H9 (cell line): ENCODE data around the gene CD300A. TPM values are rescaled to one million over a fixed set of nuclear protein-coding genes. Genes with fewer than 3 reads are reported as not detected.

Source experiments
- DNase-seq: peaks from one replicate; pipeline ENCODE4 v3.0.0-alpha.2; 2017
- H2AFZ ChIP-seq: one replicate; pipeline ENCODE4 v1.6.1; 2013; ENCODE audit warnings: mild to moderate bottlenecking, low read length, control low read depth, moderate library complexity
- H2AK5ac ChIP-seq: 2 replicates; pipeline ENCODE4 v1.6.1; 2013; ENCODE audit warnings: low read length, control low read depth, mixed read lengths; ENCODE audit not compliant: insufficient read length
- H2BK120ac ChIP-seq: one replicate; pipeline ENCODE4 v1.6.1; 2013; ENCODE audit warnings: low read depth, mild to moderate bottlenecking, low read length, control low read depth, inconsistent platforms; ENCODE audit not compliant: poor library complexity, severe bottlenecking
- H2BK12ac ChIP-seq: 2 replicates; pipeline ENCODE4 v1.6.1; 2013; ENCODE audit warnings: low read length, control low read depth, mixed read lengths, low read depth; ENCODE audit not compliant: insufficient read length
- H2BK15ac ChIP-seq: 2 replicates; pipeline ENCODE4 v1.6.1; 2013; ENCODE audit warnings: low read depth, low read length, control low read depth
- H2BK20ac ChIP-seq: one replicate; pipeline ENCODE4 v1.6.1; 2013; ENCODE audit warnings: low read depth, mild to moderate bottlenecking, low read length, control low read depth, inconsistent platforms; ENCODE audit not compliant: poor library complexity, severe bottlenecking
- H2BK5ac ChIP-seq: 2 replicates; pipeline ENCODE4 v1.6.1; 2013; ENCODE audit warnings: low read length, control low read depth, mixed read lengths; ENCODE audit not compliant: insufficient read length
- H3K14ac ChIP-seq: 2 replicates; pipeline ENCODE4 v1.6.1; 2013; ENCODE audit warnings: low read length, control low read depth; ENCODE audit not compliant: insufficient read depth
- H3K18ac ChIP-seq: 2 replicates; pipeline ENCODE4 v1.6.1; 2013; ENCODE audit warnings: low read depth, mild to moderate bottlenecking, mixed read lengths, low read length, control low read depth; ENCODE audit not compliant: insufficient read length
- H3K23ac ChIP-seq: 2 replicates; pipeline ENCODE4 v1.6.1; 2013; ENCODE audit warnings: low read length, control low read depth, mixed read lengths, low read depth; ENCODE audit not compliant: insufficient read length
- H3K23me2 ChIP-seq: 2 replicates; pipeline ENCODE4 v1.6.1; 2013; ENCODE audit warnings: low read depth, mild to moderate bottlenecking, mixed read lengths, low read length, control low read depth; ENCODE audit not compliant: insufficient read length, poor library complexity, severe bottlenecking
- H3K27ac ChIP-seq: 2 replicates; pipeline ENCODE4 v1.5.1; 2013; ENCODE audit warnings: low read length, control low read depth, mixed read lengths, low read depth; ENCODE audit not compliant: insufficient read length
- H3K27me3 ChIP-seq: 2 replicates; pipeline ENCODE4 v1.6.1; 2013; ENCODE audit warnings: low read length, control low read depth, inconsistent platforms; ENCODE audit not compliant: insufficient read depth
- H3K4ac ChIP-seq: 2 replicates; pipeline ENCODE4 v1.6.1; 2013; ENCODE audit warnings: low read depth, mild to moderate bottlenecking, control low read depth, inconsistent platforms, low read length, moderate library complexity
- H3K4me1 ChIP-seq: 2 replicates; pipeline ENCODE4 v1.6.1; 2013; ENCODE audit warnings: low read length, control low read depth, inconsistent platforms; ENCODE audit not compliant: insufficient read depth
- H3K4me2 ChIP-seq: 2 replicates; pipeline ENCODE4 v1.6.1; 2013; ENCODE audit warnings: low read length, control low read depth, mixed read lengths; ENCODE audit not compliant: insufficient read length, insufficient read depth
- H3K56ac ChIP-seq: 2 replicates; pipeline ENCODE4 v1.6.1; 2013; ENCODE audit warnings: low read depth, mild to moderate bottlenecking, mixed read lengths, low read length, control low read depth; ENCODE audit not compliant: insufficient read length
- H3K79me1 ChIP-seq: 2 replicates; pipeline ENCODE4 v1.6.1; 2013; ENCODE audit warnings: low read depth, mild to moderate bottlenecking, moderate library complexity, low read length, control low read depth, inconsistent platforms; ENCODE audit not compliant: insufficient read depth, poor library complexity, severe bottlenecking
- H3K79me2 ChIP-seq: 2 replicates; pipeline ENCODE4 v1.6.1; 2013; ENCODE audit warnings: low read length, control low read depth, inconsistent platforms; ENCODE audit not compliant: insufficient read depth
- H3K9ac ChIP-seq: 2 replicates; pipeline ENCODE4 v1.6.1; 2013; ENCODE audit warnings: low read length, control low read depth, mixed read lengths; ENCODE audit not compliant: insufficient read length; ENCODE audit errors: extremely low read depth
- H3K9me3 ChIP-seq: one replicate; pipeline ENCODE4 v1.6.1; 2013; ENCODE audit warnings: low read depth, low read length, inconsistent platforms; ENCODE audit not compliant: control insufficient read depth
- H3T11ph ChIP-seq: one replicate; pipeline ENCODE4 v1.6.1; 2013; ENCODE audit warnings: mild to moderate bottlenecking, low read length, control low read depth, inconsistent platforms
- H4K20me1 ChIP-seq: one replicate; pipeline ENCODE4 v1.6.1; 2013; ENCODE audit not compliant: control insufficient read depth, insufficient read length, insufficient read depth
- H4K5ac ChIP-seq: 2 replicates; pipeline ENCODE4 v1.6.1; 2013; ENCODE audit warnings: low read depth, mild to moderate bottlenecking, mixed read lengths, low read length, control low read depth; ENCODE audit not compliant: insufficient read length
- H4K8ac ChIP-seq: replicated peaks from 2 replicates; pipeline ENCODE4 v1.6.1; 2013; ENCODE audit warnings: low read length, control low read depth, mixed read lengths, low read depth; ENCODE audit not compliant: insufficient read length
- H4K91ac ChIP-seq: 2 replicates; pipeline ENCODE4 v1.6.1; 2013; ENCODE audit warnings: low read depth, mild to moderate bottlenecking, moderate library complexity, mixed read lengths, low read length, control low read depth; ENCODE audit not compliant: insufficient read length
- H3K27ac Mint-ChIP-seq, 3 experiments: 2 replicates in 2 of 3; 3 replicates in 1 of 3; pipeline ENCODE4 v1.8.0; 2020 to 2021; ENCODE audit warnings: mixed read lengths in 3 of 3, mild to moderate bottlenecking in 1 of 3, moderate library complexity in 1 of 3
- H3K27me3 Mint-ChIP-seq: 2 replicates; pipeline ENCODE4 v1.8.0; 2021; ENCODE audit warnings: low read depth, mild to moderate bottlenecking, moderate library complexity, mixed read lengths
- H3K36me3 Mint-ChIP-seq, 3 experiments: 2 replicates in 2 of 3; 3 replicates in 1 of 3; pipeline ENCODE4 v1.8.0; 2020 to 2021; ENCODE audit warnings: low read depth in 3 of 3, mixed read lengths in 3 of 3; ENCODE audit not compliant: insufficient read depth in 1 of 3
- H3K4me1 Mint-ChIP-seq, 2 experiments: 2 replicates each; pipeline ENCODE4 v1.8.0; 2020; ENCODE audit warnings: mixed read lengths in 2 of 2
- H3K4me3 Mint-ChIP-seq, 2 experiments: 2 replicates in 1 of 2; 3 replicates in 1 of 2; pipeline ENCODE4 v1.8.0; 2020 to 2021; ENCODE audit warnings: mild to moderate bottlenecking in 2 of 2, mixed read lengths in 2 of 2, moderate library complexity in 1 of 2
- H3K9me3 Mint-ChIP-seq, 2 experiments: 2 replicates in 1 of 2; 3 replicates in 1 of 2; pipeline ENCODE4 v1.8.0; 2020; ENCODE audit warnings: mild to moderate bottlenecking in 2 of 2, mixed read lengths in 2 of 2, moderate library complexity in 1 of 2
- WGBS: extraction: QIAGEN DNeasy Blood & Tissue Kit; methylation state at CpG from one replicate; pipeline ENCODE4 v1.1.7; 2013; ENCODE audit warnings: missing lambda C conversion rate, low lambda C conversion rate, mixed read lengths; ENCODE audit not compliant: insufficient read length; ENCODE audit errors: extremely low coverage; 5-methylcytosine and 5-hydroxymethylcytosine counted together
- total RNA-seq: library from RNA; stranded (reverse); gene quantifications from 2 replicates; pipeline ENCODE4 v1.2.1, GENCODE V29; 2021
- TF ChIP-seq, protein P1 (sequence below): fragments of 200-600 bp; sonication (generic); conservative IDR thresholded peaks from 3 replicates; pipeline ENCODE4 v1.8.0; 2021; ENCODE audit warnings: antibody characterized with exemption, mild to moderate bottlenecking

Gene CD300A
- total RNA-seq, 1 experiment from 2014 or later: not detected

DNA sequence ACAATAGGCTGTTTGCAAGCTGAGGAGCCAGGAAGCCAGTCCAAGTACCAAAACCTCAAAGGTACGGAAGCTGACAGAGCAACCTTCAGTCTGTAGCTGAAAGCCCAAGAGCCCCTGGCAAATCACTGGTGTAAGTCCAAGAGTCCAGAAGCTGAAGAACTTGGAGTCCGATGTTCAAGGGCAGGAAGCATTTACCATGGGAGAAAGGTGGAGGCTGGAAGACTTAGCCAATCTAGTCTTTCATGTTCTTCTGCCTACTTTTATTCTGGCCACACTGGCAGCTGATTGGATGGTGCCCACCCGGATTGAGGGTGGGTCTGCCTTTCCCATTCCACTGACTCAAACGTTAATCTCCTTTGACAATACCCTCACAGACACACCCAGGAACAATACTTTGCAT is 49.5 kb downstream of the CD300A start:
- peaks cover 65% of the 10 kb centered on the region for H3K27me3 Mint-ChIP-seq
- H3K9ac ChIP-seq: no peak overlapping the region
- no peak for DNase-seq
- no peak overlapping the region for H3K4me2 ChIP-seq
- no peak overlapping the region for H3K14ac ChIP-seq
- no peak overlapping the region for H2AK5ac ChIP-seq
- H3K27ac ChIP-seq: no peak overlapping the region
- H4K5ac ChIP-seq: no peak overlapping the region
- H4K91ac ChIP-seq: no peak overlapping the region
- H3K23me2 ChIP-seq: no peaks in the 10 kb centered on the region
- no peak overlapping the region for H3K4ac ChIP-seq
- no peaks in the 10 kb centered on the region for H3K4me1 Mint-ChIP-seq
- 0 out of 2 replicates have a peak, but pooled peaks cover 1% of the 10 kb centered on the region for H3K27me3 ChIP-seq
- no CpG with 5 or more reads among the region's 4 CpGs for WGBS
- no peak overlapping the region for H2BK20ac ChIP-seq
- TF ChIP-seq, protein P1, sequence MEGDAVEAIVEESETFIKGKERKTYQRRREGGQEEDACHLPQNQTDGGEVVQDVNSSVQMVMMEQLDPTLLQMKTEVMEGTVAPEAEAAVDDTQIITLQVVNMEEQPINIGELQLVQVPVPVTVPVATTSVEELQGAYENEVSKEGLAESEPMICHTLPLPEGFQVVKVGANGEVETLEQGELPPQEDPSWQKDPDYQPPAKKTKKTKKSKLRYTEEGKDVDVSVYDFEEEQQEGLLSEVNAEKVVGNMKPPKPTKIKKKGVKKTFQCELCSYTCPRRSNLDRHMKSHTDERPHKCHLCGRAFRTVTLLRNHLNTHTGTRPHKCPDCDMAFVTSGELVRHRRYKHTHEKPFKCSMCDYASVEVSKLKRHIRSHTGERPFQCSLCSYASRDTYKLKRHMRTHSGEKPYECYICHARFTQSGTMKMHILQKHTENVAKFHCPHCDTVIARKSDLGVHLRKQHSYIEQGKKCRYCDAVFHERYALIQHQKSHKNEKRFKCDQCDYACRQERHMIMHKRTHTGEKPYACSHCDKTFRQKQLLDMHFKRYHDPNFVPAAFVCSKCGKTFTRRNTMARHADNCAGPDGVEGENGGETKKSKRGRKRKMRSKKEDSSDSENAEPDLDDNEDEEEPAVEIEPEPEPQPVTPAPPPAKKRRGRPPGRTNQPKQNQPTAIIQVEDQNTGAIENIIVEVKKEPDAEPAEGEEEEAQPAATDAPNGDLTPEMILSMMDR: no peak
- H3K36me3 Mint-ChIP-seq: peaks cover 11 to 12% (median 12%) of the 10 kb centered on the region in 3 experiments
- H3K56ac ChIP-seq: no peak overlapping the region
- no peak overlapping the region for H2BK5ac ChIP-seq
- H2BK12ac ChIP-seq: no peak overlapping the region
- no peak overlapping the region for H4K8ac ChIP-seq
- H2BK120ac ChIP-seq: no peak overlapping the region
- no peak overlapping the region for H2AFZ ChIP-seq
- no peaks in the 10 kb centered on the region for H3K79me2 ChIP-seq
- peaks cover 8% of the 10 kb centered on the region for H3K9me3 ChIP-seq
- H3K9me3 Mint-ChIP-seq: peaks cover 26 to 37% of the 10 kb centered on the region in 2 experiments
- no peak overlapping the region for H3K4me3 Mint-ChIP-seq
- no peak overlapping the region for H3K27ac Mint-ChIP-seq
- H3K18ac ChIP-seq: no peak overlapping the region
- no peaks in the 10 kb centered on the region for H4K20me1 ChIP-seq
- H3K23ac ChIP-seq: no peak overlapping the region
- no peaks in the 10 kb centered on the region for H3K79me1 ChIP-seq
- no peak overlapping the region for H2BK15ac ChIP-seq
- H3K4me1 ChIP-seq: no peaks in the 10 kb centered on the region
- no peak overlapping the region for H3T11ph ChIP-seq
